Tibial artery (tissue), 4 donors: ENCODE data around the gene NMRK2.
"Not testable (repeated sequence)": the region's sequence is repeated elsewhere in the genome, so short reads cannot be mapped to it uniquely, and the experiment has no call there.

Experiments
- DNase-seq, 2 donors: peaks; one replicate each; pipeline ENCODE4 v3.0.0-alpha.2; 2019
- H3K27ac ChIP-seq, 2 donors: fragments of 200-600 bp; sonication (generic) in 1 of 2; 1 replicate in 1 of 2; 2 replicates in 1 of 2; pipeline ENCODE4 v1.5.1; 2018 to 2019; ENCODE audit warnings: mild to moderate bottlenecking in 1 of 2
- H3K27me3 ChIP-seq, 2 donors: fragments of 200-600 bp; sonication (generic) in 1 of 2; one replicate each; pipeline versions ENCODE4 v1.5.1 to v1.6.0; 2016 to 2019
- H3K36me3 ChIP-seq, 3 donors: fragments of 200-600 bp; sonication (generic) in 2 of 3; one replicate each; pipeline ENCODE4 v1.5.1; 2016 to 2019; ENCODE audit warnings: mild to moderate bottlenecking in 2 of 3
- H3K4me1 ChIP-seq, 4 donors: fragments of 200-600 bp; sonication (generic) in 2 of 4; 1 replicate in 3 of 4; 2 replicates in 1 of 4; pipeline ENCODE4 v1.5.1; 2016 to 2019
- H3K4me3 ChIP-seq, 2 donors: fragments of 200-600 bp; sonication (generic) in 1 of 2; 1 replicate in 1 of 2; 2 replicates in 1 of 2; pipeline ENCODE4 v1.5.1; 2018 to 2019; ENCODE audit warnings: mild to moderate bottlenecking in 2 of 2
- H3K9me3 ChIP-seq, 3 donors: fragments of 200-600 bp; sonication (generic) in 1 of 3; one replicate each; pipeline ENCODE4 v1.5.1; 2016 to 2019
- CTCF ChIP-seq, 2 experiments: fragments of 200-600 bp in 1 of 2; fragments of 450-650 bp in 1 of 2; IDR thresholded peaks; one replicate each; pipeline ENCODE4 v1.5.1; 2017 to 2019; ENCODE audit warnings: antibody characterized with exemption in 2 of 2, mild to moderate bottlenecking in 1 of 2, moderate library complexity in 1 of 2
- intact Hi-C: fragments of 100-400 bp; cut with DNase I; formaldehyde crosslinking; loops from one replicate; pipeline ENCODE4 v1.15.0; 2023; ENCODE audit warnings: low total_unique reads

The NMRK2 gene

DNA sequence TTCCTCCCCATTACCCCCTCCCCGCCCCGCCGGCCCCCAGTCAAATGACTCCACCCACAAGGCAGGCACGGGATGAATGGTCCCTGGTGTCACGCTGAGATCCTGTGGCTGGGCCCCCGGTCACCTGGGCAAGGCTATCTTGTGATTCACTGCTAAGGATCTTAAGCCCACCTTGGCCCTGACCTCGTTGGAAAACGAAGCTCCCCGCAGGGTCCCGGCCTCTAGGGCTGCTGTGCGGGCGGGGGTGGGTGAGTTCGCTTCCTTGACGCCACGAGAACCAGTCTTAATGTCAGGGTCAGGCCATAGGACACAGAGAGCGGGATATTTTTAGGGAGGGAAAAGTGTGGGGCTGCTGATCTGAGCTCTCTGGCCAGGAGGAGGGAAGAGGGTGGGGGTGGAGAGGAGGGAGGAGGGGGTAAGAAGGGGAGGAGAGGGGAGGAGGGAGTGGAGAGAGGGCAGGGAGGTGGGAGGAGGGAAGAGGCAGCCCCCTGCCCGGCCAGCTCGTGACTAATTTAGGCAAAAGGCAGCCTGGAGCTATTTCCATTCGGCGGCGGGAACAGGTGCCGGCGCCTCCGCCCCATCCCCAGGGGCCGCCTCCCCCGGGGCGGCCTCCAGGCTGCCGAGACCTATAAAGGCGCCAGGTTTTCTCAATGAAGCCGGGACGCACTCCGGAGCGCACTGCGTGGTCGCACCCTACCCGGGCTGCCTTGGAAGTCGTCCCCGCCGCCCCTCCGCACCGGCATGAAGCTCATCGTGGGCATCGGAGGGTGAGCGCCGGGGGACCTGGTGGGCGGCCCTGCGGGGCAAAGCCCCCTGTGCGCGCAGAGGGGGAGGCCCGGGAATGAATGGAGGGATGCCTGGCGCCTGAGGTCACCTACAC is at the start of gene NMRK2:
Gene NMRK2, plus strand, starts transcription at position 139 of the 880 bp plus-strand sequence. Its CDS starts 603 bp downstream, at position 742.
- no peak for TF ChIP-seq CTCF (IDR thresholded peaks at IDR 0.05)
- DNase-seq, result no peak
- Histone ChIP-seq H3K9me3 (no peaks in the 10 kb centered on the region), H3K36me3 (no peaks in the 10 kb centered on the region), H3K4me1 (peaks cover 0 to 15% (median 8%) of the 10 kb centered on the region in 4 donors), H3K27ac (no peak within 1 kb of the TSS), H3K4me3 (peak within 1 kb of the TSS; percentile 29 to 32), H3K27me3 (peaks cover 0 to 12% of the 10 kb centered on the region in 2 donors)
- intact Hi-C loops, result no loop called here

DNA sequence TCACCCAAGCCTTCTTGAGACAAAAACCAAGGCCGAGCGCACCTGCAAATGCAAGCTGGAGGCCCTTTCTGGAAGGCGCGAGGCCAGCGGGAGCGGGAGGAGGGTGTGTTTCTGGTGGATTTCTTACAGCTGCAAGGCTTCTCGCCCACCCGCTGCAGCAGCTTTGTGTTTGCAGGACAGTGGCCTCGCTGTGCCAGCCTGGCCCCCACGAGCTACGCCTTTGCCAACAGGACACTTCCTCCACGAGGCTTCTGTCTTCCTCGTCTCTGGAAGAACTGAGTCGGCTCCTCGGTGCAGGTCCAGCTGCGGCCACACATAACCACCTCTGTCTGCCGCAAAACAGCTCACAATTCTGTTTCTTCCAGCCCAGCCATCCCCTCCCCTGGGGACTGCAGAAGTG is 42.3 kb upstream of the NMRK2 start:
- DNase-seq, result no peak
- Histone ChIP-seq H3K9me3 (no peaks in the 10 kb centered on the region), H3K36me3 (no peaks in the 10 kb centered on the region), H3K27me3 (peaks cover 0 to 11% of the 10 kb centered on the region in 2 donors), H3K4me3 (no peak overlapping the region), H3K27ac (no peak overlapping the region), H3K4me1 (no peaks in the 10 kb centered on the region)
- intact Hi-C loops, result no loop called here
- TF ChIP-seq CTCF (IDR thresholded peaks at IDR 0.05), result no peak

GRCh38 chr19:3893509-3894179 is 39.2 kb upstream of the NMRK2 start:
- no peak for DNase-seq
- no peak for TF ChIP-seq CTCF (IDR thresholded peaks at IDR 0.05)
- no peak overlapping the region for H3K4me3 ChIP-seq
- peaks cover 0 to 10% of the 10 kb centered on the region in 2 donors for H3K27me3 ChIP-seq
- intact Hi-C loops, result no loop called here
- no peak overlapping the region for H3K27ac ChIP-seq
- no peaks in the 10 kb centered on the region for H3K4me1 ChIP-seq
- H3K9me3 ChIP-seq, result peaks cover 0 to 6% (median 0%) of the 10 kb centered on the region in 3 donors
- H3K36me3 ChIP-seq, result no peaks in the 10 kb centered on the region

DNA sequence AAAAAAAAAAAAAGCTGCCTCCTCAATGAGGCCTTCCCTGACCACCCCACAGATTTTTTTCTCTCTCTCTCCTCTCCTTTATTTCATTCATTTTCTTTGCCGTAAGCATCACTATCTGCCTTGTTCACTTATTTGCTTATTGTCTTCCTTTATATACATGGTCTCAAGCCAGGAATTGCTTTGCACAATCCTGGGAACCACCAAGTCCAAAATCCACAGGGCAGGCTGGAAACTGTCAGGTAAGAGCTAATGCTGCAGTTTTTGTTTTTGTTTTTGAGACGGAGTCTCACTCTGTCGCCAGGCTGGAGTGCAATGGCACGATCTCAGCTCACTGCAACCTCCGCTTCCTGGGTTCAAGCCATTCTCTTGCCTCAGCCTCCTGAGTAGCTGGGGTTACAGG is 37.9 kb upstream of the NMRK2 start:
- H3K4me3 ChIP-seq, H3K4me1 ChIP-seq, H3K27me3 ChIP-seq, H3K27ac ChIP-seq, DNase-seq, H3K36me3 ChIP-seq, intact Hi-C loops, H3K9me3 ChIP-seq: not testable (repeated sequence)

DNA sequence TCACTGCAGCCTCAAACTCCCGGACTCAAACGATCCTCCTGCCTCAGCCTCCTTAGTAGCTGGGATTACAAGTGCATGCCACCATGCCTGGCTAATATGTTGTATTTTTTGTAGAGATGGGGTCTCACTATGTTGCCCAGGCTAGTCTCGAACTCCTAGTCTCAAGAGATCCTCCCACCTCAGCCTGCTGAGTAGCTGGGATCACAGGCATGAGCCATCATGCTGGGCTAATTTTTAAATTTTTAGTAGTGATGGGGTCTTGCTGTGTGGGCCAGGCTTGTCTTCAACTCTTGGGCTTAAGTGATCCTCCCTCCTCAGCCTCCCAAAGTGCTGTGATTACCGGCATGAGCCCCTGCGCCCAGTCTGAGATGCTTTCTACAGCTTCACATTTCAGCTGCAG is 37.1 kb upstream of the NMRK2 start:
- Histone ChIP-seq H3K27me3 (peaks cover 0 to 10% of the 10 kb centered on the region in 2 donors), H3K9me3 (peaks cover 0 to 8% (median 0%) of the 10 kb centered on the region in 3 donors), H3K4me3 (no peak overlapping the region), H3K27ac (no peak overlapping the region), H3K4me1 (peaks cover 0 to 7% (median 2%) of the 10 kb centered on the region in 4 donors), H3K36me3 (no peaks in the 10 kb centered on the region)
- no peak for DNase-seq
- intact Hi-C loops, result no loop called here
- TF ChIP-seq CTCF (IDR thresholded peaks at IDR 0.05), result no peak

DNA sequence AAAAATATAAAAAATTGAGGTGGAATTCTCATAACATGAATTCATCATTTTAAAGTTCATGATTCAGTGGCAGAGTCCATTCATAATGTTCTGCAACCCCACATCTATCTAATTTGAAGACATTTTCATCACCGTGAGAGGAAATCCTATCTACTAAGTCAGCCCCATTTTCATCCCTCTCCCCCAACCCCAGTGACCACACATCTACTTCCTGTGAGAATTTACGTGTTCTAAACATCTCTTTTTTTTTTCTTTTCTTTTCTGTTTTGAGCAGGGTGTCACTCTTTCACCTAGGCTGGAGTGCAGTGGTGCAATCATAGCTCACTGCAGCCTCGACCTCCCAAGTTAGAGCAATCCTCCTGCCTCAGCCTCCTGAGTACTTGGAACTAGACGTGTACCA is 34.9 kb upstream of the NMRK2 start:
- H3K27ac ChIP-seq, result no peak overlapping the region
- H3K9me3 ChIP-seq, result peaks cover 0 to 8% (median 0%) of the 10 kb centered on the region in 3 donors
- DNase-seq, result no peak
- H3K4me3 ChIP-seq, result no peak overlapping the region
- H3K4me1 ChIP-seq, result peaks cover 0 to 7% (median 2%) of the 10 kb centered on the region in 4 donors
- TF ChIP-seq CTCF (IDR thresholded peaks at IDR 0.05), result no peak
- no peaks in the 10 kb centered on the region for H3K36me3 ChIP-seq
- H3K27me3 ChIP-seq, result peaks cover 0 to 10% of the 10 kb centered on the region in 2 donors
- intact Hi-C loops, result no loop called here
